Tibial artery (tissue), 4 donors: ENCODE measurements around the gene FXYD4.
A peak's percentile ranks its signal among the peaks of the same experiment; 100 is the strongest.

Experiments
- DNase-seq, 2 donors: peaks; one replicate each; pipeline ENCODE4 v3.0.0-alpha.2; 2019
- H3K27ac ChIP-seq, 2 donors: fragments of 200-600 bp; sonication (generic) in 1 of 2; 1 replicate in 1 of 2; 2 replicates in 1 of 2; pipeline ENCODE4 v1.5.1; 2018 to 2019; ENCODE audit warnings: mild to moderate bottlenecking in 1 of 2
- H3K27me3 ChIP-seq, 2 donors: fragments of 200-600 bp; sonication (generic) in 1 of 2; one replicate each; pipeline versions ENCODE4 v1.5.1 to v1.6.0; 2016 to 2019
- H3K36me3 ChIP-seq, 3 donors: fragments of 200-600 bp; sonication (generic) in 2 of 3; one replicate each; pipeline ENCODE4 v1.5.1; 2016 to 2019; ENCODE audit warnings: mild to moderate bottlenecking in 2 of 3
- H3K4me1 ChIP-seq, 4 donors: fragments of 200-600 bp; sonication (generic) in 2 of 4; 1 replicate in 3 of 4; 2 replicates in 1 of 4; pipeline ENCODE4 v1.5.1; 2016 to 2019
- H3K4me3 ChIP-seq, 2 donors: fragments of 200-600 bp; sonication (generic) in 1 of 2; 1 replicate in 1 of 2; 2 replicates in 1 of 2; pipeline ENCODE4 v1.5.1; 2018 to 2019; ENCODE audit warnings: mild to moderate bottlenecking in 2 of 2
- H3K9me3 ChIP-seq, 3 donors: fragments of 200-600 bp; sonication (generic) in 1 of 3; one replicate each; pipeline ENCODE4 v1.5.1; 2016 to 2019
- intact Hi-C: fragments of 100-400 bp; cut with DNase I; formaldehyde crosslinking; loops from one replicate; pipeline ENCODE4 v1.15.0; 2023; ENCODE audit warnings: low total_unique reads
- TF ChIP-seq, protein P1 (sequence below), 2 experiments: fragments of 200-600 bp in 1 of 2; fragments of 450-650 bp in 1 of 2; IDR thresholded peaks; one replicate each; pipeline ENCODE4 v1.5.1; 2017 to 2019; ENCODE audit warnings: antibody characterized with exemption in 2 of 2, mild to moderate bottlenecking in 1 of 2, moderate library complexity in 1 of 2

The FXYD4 gene

DNA sequence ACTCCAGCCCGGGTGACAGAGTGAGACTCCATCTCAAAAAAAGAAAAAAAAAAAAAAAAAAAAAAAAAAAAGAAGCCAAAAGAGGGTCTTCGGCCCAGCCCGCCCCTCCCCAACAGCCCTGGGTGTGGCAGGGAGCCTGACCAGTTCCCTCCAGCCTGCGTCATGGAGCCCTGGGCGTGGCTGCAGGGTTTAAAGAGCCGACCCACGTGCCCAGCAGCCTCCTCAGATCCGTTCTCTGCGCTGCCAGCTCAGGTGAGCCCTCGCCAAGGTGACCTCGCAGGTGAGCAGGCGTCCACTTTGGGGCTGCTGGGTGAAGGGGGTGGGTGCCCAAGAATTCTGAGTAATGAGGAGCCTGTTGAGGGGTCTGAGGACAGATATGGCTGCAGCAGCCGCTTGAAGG, at the start of gene FXYD4:
Gene FXYD4, plus strand, starts transcription at position 219 of the 400 bp plus-strand sequence. CDS start 2,111 bp downstream, outside the sequence.
- Histone ChIP-seq H3K27me3 (no peaks in the 10 kb centered on the region), H3K36me3 (no peaks in the 10 kb centered on the region), H3K4me3 (no peak within 1 kb of the TSS), H3K9me3 (no peaks in the 10 kb centered on the region), H3K27ac (no peak within 1 kb of the TSS), H3K4me1 (no peaks in the 10 kb centered on the region)
- no peak for DNase-seq
- intact Hi-C loops: no loop called here
- TF ChIP-seq, protein P1, sequence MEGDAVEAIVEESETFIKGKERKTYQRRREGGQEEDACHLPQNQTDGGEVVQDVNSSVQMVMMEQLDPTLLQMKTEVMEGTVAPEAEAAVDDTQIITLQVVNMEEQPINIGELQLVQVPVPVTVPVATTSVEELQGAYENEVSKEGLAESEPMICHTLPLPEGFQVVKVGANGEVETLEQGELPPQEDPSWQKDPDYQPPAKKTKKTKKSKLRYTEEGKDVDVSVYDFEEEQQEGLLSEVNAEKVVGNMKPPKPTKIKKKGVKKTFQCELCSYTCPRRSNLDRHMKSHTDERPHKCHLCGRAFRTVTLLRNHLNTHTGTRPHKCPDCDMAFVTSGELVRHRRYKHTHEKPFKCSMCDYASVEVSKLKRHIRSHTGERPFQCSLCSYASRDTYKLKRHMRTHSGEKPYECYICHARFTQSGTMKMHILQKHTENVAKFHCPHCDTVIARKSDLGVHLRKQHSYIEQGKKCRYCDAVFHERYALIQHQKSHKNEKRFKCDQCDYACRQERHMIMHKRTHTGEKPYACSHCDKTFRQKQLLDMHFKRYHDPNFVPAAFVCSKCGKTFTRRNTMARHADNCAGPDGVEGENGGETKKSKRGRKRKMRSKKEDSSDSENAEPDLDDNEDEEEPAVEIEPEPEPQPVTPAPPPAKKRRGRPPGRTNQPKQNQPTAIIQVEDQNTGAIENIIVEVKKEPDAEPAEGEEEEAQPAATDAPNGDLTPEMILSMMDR (IDR thresholded peaks at IDR 0.05): no peak

DNA sequence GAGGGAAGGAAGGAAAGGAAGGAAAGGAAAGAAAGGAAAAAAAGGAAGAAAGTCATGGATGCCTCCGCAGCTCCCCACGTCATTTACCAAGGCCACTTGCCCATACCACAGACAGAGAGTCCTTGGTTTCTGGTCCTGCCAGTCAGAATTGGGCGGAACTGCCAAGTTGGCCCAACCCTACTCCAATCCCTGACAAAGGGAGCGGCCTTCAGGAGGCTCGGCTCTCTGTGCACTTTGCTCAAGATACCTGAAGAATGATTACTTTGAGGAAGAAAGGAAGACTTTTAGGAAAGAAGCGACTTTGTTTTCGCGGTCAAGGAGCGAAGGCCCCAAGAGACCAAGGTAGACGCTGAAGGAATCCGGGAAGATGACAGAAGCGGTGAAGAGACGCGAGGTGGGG, 49.1 kb upstream of the FXYD4 start:
- intact Hi-C loops: no loop called here
- peaks cover 0 to 8% (median 3%) of the 10 kb centered on the region in 4 donors for H3K4me1 ChIP-seq
- TF ChIP-seq, protein P1 (IDR thresholded peaks at IDR 0.05): no peak
- no peak for DNase-seq
- no peaks in the 10 kb centered on the region for H3K9me3 ChIP-seq
- H3K27me3 ChIP-seq: peaks cover 0 to 8% of the 10 kb centered on the region in 2 donors
- H3K27ac ChIP-seq: no peak overlapping the region
- no peaks in the 10 kb centered on the region for H3K36me3 ChIP-seq
- peak overlapping the region; percentile 9 to 24 for H3K4me3 ChIP-seq

GRCh38 chr10:43322769-43323168, 48.7 kb upstream of the FXYD4 start:
- TF ChIP-seq, protein P1 (IDR thresholded peaks at IDR 0.05): no peak
- H3K27me3 ChIP-seq: peaks cover 0 to 8% of the 10 kb centered on the region in 2 donors
- peak; percentile 65 to 84 for DNase-seq
- intact Hi-C loops: no loop called here
- H3K9me3 ChIP-seq: no peaks in the 10 kb centered on the region
- H3K4me1 ChIP-seq: peaks cover 0 to 8% (median 3%) of the 10 kb centered on the region in 4 donors
- H3K4me3 ChIP-seq: peak overlapping the region; percentile 9 to 24
- no peak overlapping the region for H3K27ac ChIP-seq
- no peaks in the 10 kb centered on the region for H3K36me3 ChIP-seq

DNA sequence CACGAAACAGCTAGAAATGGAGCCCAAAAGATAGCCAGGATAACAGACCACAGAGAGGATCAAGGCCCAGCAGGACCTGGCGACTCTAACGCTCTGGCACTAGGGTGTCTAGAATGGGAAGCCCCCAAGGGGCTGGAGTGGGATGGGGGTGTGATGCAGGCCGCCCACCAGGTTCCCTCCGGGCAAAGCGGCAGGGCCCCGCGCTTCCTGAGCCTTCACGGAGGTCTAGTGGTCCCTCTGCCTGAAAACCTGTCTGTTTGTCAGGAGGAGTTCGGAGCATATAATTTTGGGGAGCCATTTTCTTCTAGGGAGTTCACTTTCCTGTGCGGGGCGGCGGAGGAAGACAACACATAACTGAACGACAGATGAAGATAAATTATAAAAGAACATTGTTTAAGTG, 48.2 kb upstream of the FXYD4 start:
- Histone ChIP-seq H3K27ac (no peak overlapping the region), H3K4me1 (peaks cover 0 to 8% (median 3%) of the 10 kb centered on the region in 4 donors), H3K36me3 (no peaks in the 10 kb centered on the region), H3K27me3 (peaks cover 0 to 8% of the 10 kb centered on the region in 2 donors), H3K4me3 (peak overlapping the region; percentile 9 to 24), H3K9me3 (no peaks in the 10 kb centered on the region)
- TF ChIP-seq, protein P1 (IDR thresholded peaks at IDR 0.05): no peak
- intact Hi-C loops: no loop called here
- DNase-seq: no peak

DNA sequence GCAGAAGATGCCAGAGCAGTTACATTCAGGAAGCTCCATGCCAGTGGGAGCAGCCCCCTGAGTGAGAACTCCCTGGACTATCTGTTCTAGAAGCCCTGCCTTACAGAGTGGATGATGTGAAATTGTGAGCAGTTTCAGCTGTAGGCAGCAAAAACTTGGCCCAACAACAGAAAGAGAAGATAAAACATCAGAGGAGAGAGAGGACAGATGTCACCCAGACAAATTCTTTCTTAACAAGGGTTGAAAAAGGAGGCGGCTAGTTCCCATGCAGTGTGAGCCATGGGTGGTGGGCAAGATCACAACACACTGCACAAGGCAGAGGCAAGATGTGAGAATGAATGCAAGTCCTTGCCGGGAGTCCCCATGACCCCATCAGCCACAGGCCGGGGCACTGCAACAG, 46.6 kb upstream of the FXYD4 start:
- no peaks in the 10 kb centered on the region for H3K36me3 ChIP-seq
- no peak overlapping the region for H3K27ac ChIP-seq
- TF ChIP-seq, protein P1 (IDR thresholded peaks at IDR 0.05): no peak
- H3K4me3 ChIP-seq: no peak overlapping the region
- H3K4me1 ChIP-seq: peaks cover 0 to 8% (median 3%) of the 10 kb centered on the region in 4 donors
- intact Hi-C loops: no loop called here
- peaks cover 0 to 5% of the 10 kb centered on the region in 2 donors for H3K27me3 ChIP-seq
- no peaks in the 10 kb centered on the region for H3K9me3 ChIP-seq
- DNase-seq: no peak

DNA sequence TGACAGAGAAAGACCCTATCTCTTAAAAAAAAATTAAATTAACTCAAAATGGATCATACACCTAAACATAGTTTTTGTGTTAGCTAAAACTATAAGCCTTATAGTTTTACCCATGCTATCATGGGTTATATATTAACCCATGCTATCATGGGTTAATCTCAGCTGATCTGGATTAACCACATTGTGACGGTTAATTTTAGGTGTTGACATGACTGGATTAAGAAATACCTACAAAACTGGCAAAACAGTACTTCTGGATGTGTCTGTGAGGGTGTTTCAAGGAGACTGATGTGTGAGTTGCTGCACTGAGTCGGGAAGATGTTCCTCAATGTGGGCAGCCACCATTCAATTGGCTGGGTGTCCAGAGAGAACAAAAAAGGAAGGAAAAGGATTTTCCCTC, 44.3 kb upstream of the FXYD4 start:
- Histone ChIP-seq H3K36me3 (no peaks in the 10 kb centered on the region), H3K4me3 (no peak overlapping the region), H3K9me3 (no peaks in the 10 kb centered on the region), H3K27ac (no peak overlapping the region), H3K4me1 (peaks cover 0 to 8% (median 3%) of the 10 kb centered on the region in 4 donors), H3K27me3 (peaks cover 0 to 5% of the 10 kb centered on the region in 2 donors)
- TF ChIP-seq, protein P1 (IDR thresholded peaks at IDR 0.05): no peak
- intact Hi-C loops: no loop called here
- no peak for DNase-seq
